GM21423 (cell line): ENCODE data around the gene DDX18.
"Not testable (repeated sequence)": the region's sequence is repeated elsewhere in the genome, so short reads cannot be mapped to it uniquely, and the experiment has no call there.

ENCODE experiments used
- ATAC-seq: cut with Tn5 transposase; IDR thresholded peaks from one replicate; pipeline ENCODE4 v1.9.1; 2021; ENCODE audit warnings: mild to moderate bottlenecking, moderate library complexity; ENCODE audit not compliant: unreplicated experiment

The DDX18 gene

GRCh38 chr2:117814417-117815264, at the start of gene DDX18:
Gene DDX18, plus strand, starts transcription at chr2:117814691. Its CDS starts 87 bp downstream, at chr2:117814778.
- ATAC-seq: peak; percentile 96

GRCh38 chr2:117770730-117771129, 43.8 kb upstream of the DDX18 start:
- ATAC-seq: no peak

GRCh38 chr2:117771969-117772630, 42.4 kb upstream of the DDX18 start:
- ATAC-seq: no peak

- ATAC-seq: no peak
Observed at GRCh38 chr2:117774716-117775115, 39.8 kb upstream of the DDX18 start.

- no peak for ATAC-seq
Observed at GRCh38 chr2:117775703-117776219, 38.7 kb upstream of the DDX18 start.

GRCh38 chr2:117776888-117777287, 37.6 kb upstream of the DDX18 start:
- ATAC-seq: no peak

GRCh38 chr2:117785740-117786139, 28.8 kb upstream of the DDX18 start:
- ATAC-seq: peak; percentile 65

GRCh38 chr2:117786520-117786919, 28.0 kb upstream of the DDX18 start:
- no peak for ATAC-seq

- ATAC-seq: no peak
Observed at GRCh38 chr2:117789505-117789904, 25.0 kb upstream of the DDX18 start.

GRCh38 chr2:117794668-117795067, 19.8 kb upstream of the DDX18 start:
- no peak for ATAC-seq

- no peak for ATAC-seq
Observed at GRCh38 chr2:117801826-117802225, 12.7 kb upstream of the DDX18 start.

GRCh38 chr2:117803644-117804325, 10.7 kb upstream of the DDX18 start:
- not testable (repeated sequence) for ATAC-seq

- no peak for ATAC-seq
Observed at GRCh38 chr2:117812443-117812842, 2.0 kb upstream of the DDX18 start.

- ATAC-seq: no peak
Observed at GRCh38 chr2:117815946-117816345, 1.5 kb downstream of the DDX18 start.

- no peak for ATAC-seq
Observed at GRCh38 chr2:117818921-117819320, 4.4 kb downstream of the DDX18 start.

- peak; percentile 74 for ATAC-seq
Observed at GRCh38 chr2:117820444-117820843, 6.0 kb downstream of the DDX18 start.

- ATAC-seq: no peak
Observed at GRCh38 chr2:117825437-117825836, 10.9 kb downstream of the DDX18 start.

GRCh38 chr2:117827464-117827863, 13.0 kb downstream of the DDX18 start:
- ATAC-seq: not testable (repeated sequence)

- no peak for ATAC-seq
Observed at GRCh38 chr2:117828870-117829269, 14.4 kb downstream of the DDX18 start.

GRCh38 chr2:117832332-117832731, 17.8 kb downstream of the DDX18 start:
- ATAC-seq: no peak

- no peak for ATAC-seq
Observed at GRCh38 chr2:117832905-117833613, 18.6 kb downstream of the DDX18 start.
